Activated CD8-positive, alpha-beta memory T cell treated with anti-CD3 and anti-CD28 coated beads for 36 hours (primary cell): ENCODE results near the gene FKRP. TPM values are rescaled to one million over a fixed set of nuclear protein-coding genes. Genes with fewer than 3 reads are reported as not detected.

Experiments used
- CTCF ChIA-PET: fragments of 350-600 bp; sonication (Branson Sonifier 250); formaldehyde crosslinking; loops from one replicate; lab custom pipeline; 2021; ENCODE audit warnings: antibody characterized with exemption; lab: Charles Lee
- POLR2A ChIA-PET: fragments of 350-600 bp; sonication (Branson Sonifier 250); formaldehyde crosslinking; loops from one replicate; lab custom pipeline; 2021; ENCODE audit warnings: antibody characterized with exemption; lab: Charles Lee
- total RNA-seq, 2 experiments: library from RNA; stranded (reverse); gene quantifications; one replicate each; pipeline ENCODE4 v1.2.3, GENCODE V29; 2021

FKRP gene
- total RNA-seq, 2 experiments from 2014 or later: 17.8 to 18.9 TPM

GRCh38 chr19:46727757-46728156 lies 18.1 kb upstream of the FKRP start:
- CTCF ChIA-PET: interaction anchor here (0.8 to 5.0 kb wide), 16 partner anchors 10 to 206 kb away, joined by 3 to 58 read pairs (median 5); partner anchors contain the start of genes DACT3, FKRP and PTGIR
- POLR2A ChIA-PET: interaction anchor here (1.4 kb wide), 1 partner anchor 14 kb away, joined by 7 read pairs; no protein-coding TSS in a partner anchor

DNA sequence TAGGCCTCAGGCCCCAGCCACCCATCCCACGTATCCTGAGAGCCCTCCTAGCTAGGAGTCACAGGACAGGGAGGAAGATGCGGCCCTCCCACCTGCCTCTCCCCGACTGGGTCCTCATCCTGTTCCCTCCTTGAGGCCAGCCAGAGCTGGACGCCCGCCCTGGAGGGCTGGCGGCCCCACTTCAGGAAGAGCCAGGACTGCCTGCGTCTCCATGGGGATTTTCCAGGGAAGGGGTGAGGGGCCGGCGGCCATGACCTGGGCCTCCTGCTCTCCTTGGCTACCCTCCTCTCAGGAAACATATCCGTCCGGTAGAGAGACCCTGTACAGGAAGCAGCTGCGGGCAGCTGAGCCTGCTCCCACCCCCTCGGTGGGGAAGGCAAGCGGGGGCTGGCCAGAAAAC lies 17.6 kb upstream of the FKRP start:
- ChIA-PET POLR2A (interaction anchor here (1.4 kb wide), 1 partner anchor 15 kb away, joined by 7 read pairs; no protein-coding TSS in a partner anchor), CTCF (interaction anchor here (0.6 to 5.0 kb wide), 26 partner anchors 9 to 206 kb away, joined by 3 to 58 read pairs (median 4); partner anchors contain the start of genes DACT3, FKRP and PTGIR)

DNA sequence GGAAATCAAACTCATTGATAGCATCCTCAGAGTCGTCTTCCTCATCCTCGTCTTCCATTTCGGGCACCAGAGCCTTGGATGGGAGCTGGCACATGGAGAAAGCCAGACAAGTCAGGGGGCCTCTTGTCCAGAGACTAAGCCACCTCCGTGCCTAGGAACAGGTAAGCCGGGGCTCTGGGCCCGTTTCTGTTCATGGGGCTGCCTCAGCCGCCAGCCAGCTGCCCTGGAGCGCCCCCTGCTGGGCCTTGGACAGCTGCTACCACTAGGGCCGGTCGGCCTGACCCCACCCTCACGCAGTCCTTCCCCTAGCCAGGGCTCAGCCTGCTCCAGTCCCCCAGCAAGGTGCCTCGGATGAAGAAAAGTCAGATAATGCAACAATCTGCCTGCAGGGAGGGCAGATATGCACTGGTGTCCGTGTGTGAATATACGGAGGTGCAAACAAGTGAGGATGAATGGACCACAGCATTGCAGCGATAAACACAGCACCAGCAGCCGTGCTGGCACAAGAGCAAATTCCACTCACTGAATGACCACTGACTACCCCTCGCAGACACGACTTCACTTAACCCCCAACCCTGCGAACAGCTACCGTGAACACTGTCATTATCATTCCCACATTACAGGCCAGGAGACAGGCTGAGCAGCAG lies 17.0 kb upstream of the FKRP start:
- POLR2A ChIA-PET: interaction anchor here (1.4 kb wide), 1 partner anchor 15 kb away, joined by 7 read pairs; no protein-coding TSS in a partner anchor

GRCh38 chr19:46729696-46730095 lies 16.2 kb upstream of the FKRP start:
- ChIA-PET POLR2A (no interaction called here), CTCF (interaction anchor here (0.9 to 5.0 kb wide), 15 partner anchors 8 to 200 kb away, joined by 3 to 58 read pairs (median 5); partner anchors contain the start of genes DACT3 and FKRP)

More for the DNA sequence above, 17.0 kb upstream of the FKRP start:
- CTCF ChIA-PET: interaction anchor here (0.6 to 5.0 kb wide), 30 partner anchors 9 to 504 kb away, joined by 3 to 58 read pairs (median 4); partner anchors contain the start of genes DACT3, FKRP and PTGIR

DNA sequence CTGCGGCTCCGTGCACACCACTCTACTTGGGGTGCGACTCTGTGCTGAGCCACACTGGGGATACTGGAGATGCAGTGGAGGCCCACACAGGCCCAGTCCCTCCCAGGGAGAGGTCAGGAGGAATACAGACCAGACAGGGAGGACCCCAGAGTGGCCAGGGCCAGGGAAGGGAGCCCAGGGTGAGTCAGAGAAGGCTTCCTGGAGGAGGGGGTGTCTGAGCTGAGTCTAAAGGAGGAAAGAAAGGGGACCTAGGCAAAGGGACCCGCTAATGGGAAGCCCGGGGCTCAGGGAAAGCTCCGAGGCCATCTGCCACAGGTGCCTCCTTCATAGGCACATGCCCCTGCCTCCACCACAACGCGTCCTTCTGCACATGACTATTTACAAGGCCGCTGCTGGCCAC lies 15.7 kb upstream of the FKRP start:
- ChIA-PET POLR2A (no interaction called here), CTCF (interaction anchor here (2.2 to 5.0 kb wide), 5 partner anchors 12 to 69 kb away, joined by 5 to 58 read pairs (median 10); partner anchors contain the start of genes DACT3 and FKRP)

- ChIA-PET CTCF (interaction anchor here (1.1 to 5.0 kb wide), 4 partner anchors 12 to 26 kb away, joined by 3 to 58 read pairs (median 5); no protein-coding TSS in a partner anchor), POLR2A (interaction anchor here (0.6 kb wide), 1 partner anchor 190 kb away, joined by 4 read pairs; no protein-coding TSS in a partner anchor)
Measured at GRCh38 chr19:46730595-46730994, 15.3 kb upstream of the FKRP start.

DNA sequence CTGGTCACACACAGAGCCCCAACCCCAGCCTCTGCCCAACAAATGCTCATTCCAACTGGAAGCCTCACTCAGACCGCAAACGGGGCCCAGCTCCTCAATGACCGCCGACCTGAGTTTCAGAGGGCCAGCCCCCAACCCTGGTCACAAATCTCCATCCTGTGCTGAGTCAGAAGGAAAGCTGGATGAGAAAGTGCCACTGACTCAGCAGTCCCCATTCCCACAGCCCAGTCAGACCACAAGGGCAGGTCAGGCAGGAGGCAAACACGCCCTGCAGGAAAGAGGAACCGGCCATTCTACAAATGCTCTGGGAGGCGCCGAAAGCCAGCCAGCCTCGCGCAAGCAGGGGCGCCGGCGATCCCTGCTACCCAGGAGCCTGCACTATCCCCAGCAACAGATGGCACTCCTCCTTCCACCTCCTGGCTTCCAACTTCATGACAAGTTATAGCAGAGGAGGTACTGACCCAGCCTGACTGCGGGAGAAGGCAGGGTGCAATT lies 14.8 kb upstream of the FKRP start:
- CTCF ChIA-PET: interaction anchor here (1.1 to 5.0 kb wide), 4 partner anchors 13 to 27 kb away, joined by 3 to 58 read pairs (median 5); no protein-coding TSS in a partner anchor
- POLR2A ChIA-PET: interaction anchor here (0.6 kb wide), 1 partner anchor 191 kb away, joined by 4 read pairs; no protein-coding TSS in a partner anchor

GRCh38 chr19:46731584-46731983 lies 14.3 kb upstream of the FKRP start:
- ChIA-PET POLR2A (interaction anchor here (0.6 kb wide), 1 partner anchor 25 kb away, joined by 3 read pairs; no protein-coding TSS in a partner anchor), CTCF (interaction anchor here (1.1 to 5.0 kb wide), 3 partner anchors 13 to 27 kb away, joined by 3 to 58 read pairs (median 3); no protein-coding TSS in a partner anchor)

GRCh38 chr19:46732172-46732938 lies 13.5 kb upstream of the FKRP start:
- ChIA-PET POLR2A (interaction anchor here (0.6 kb wide), 1 partner anchor 26 kb away, joined by 3 read pairs; no protein-coding TSS in a partner anchor), CTCF (no interaction called here)

GRCh38 chr19:46732966-46733689 lies 12.7 kb upstream of the FKRP start:
- ChIA-PET POLR2A (no interaction called here), CTCF (no interaction called here)

GRCh38 chr19:46733690-46734292 lies 12.1 kb upstream of the FKRP start:
- CTCF ChIA-PET: no interaction called here

DNA sequence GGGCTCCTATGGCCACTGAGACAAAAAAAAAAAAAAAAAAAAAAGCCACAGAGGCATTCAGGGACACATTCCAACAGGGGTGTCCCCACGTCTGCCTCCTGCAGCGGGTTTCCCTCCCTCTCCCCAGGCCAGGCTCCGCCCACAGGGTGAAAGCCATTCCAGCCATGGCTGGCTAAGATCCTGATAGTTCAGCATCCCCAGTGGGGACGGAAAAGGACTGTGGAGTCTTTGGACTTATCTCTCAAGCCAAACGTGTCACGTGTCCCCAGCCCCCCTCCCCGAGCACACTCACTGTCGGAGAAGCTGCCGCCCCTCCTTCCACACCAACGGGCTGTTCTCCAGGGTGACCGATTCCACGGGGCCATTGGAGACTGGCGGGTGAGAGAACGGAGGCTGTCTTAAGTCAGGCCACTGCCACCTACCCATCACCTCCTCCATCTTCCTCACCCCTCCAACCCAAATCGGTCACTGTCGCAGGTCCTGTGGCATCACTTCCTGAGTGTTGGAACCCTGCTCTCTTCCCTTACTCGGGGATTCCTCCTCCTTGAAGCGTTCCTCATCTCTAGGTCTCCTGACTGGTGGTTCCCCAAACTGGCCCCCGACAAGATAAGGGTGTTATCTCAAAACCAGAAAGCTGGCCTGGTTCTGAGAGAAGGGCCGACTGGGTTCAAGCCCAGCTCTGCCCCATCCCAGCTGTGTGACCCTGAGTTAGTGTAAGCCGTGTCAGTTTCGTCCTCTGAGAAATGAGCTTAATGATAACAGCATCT lies 9.1 kb upstream of the FKRP start:
- CTCF ChIA-PET: interaction anchor here (0.6 to 1.6 kb wide), 5 partner anchors 8 to 124 kb away, joined by 3 to 6 read pairs (median 4); no protein-coding TSS in a partner anchor
- POLR2A ChIA-PET: interaction anchor here (1.6 kb wide), 1 partner anchor 9 kb away, joined by 4 read pairs; the partner anchor contains the start of gene FKRP

More at GRCh38 chr19:46733690-46734292, 12.1 kb upstream of the FKRP start:
- POLR2A ChIA-PET: no interaction called here

- POLR2A ChIA-PET: no interaction called here
- CTCF ChIA-PET: interaction anchor here (0.6 to 1.6 kb wide), 4 partner anchors 9 to 103 kb away, joined by 3 to 6 read pairs (median 4); no protein-coding TSS in a partner anchor
Measured at GRCh38 chr19:46737298-46737654, 8.6 kb upstream of the FKRP start.

DNA sequence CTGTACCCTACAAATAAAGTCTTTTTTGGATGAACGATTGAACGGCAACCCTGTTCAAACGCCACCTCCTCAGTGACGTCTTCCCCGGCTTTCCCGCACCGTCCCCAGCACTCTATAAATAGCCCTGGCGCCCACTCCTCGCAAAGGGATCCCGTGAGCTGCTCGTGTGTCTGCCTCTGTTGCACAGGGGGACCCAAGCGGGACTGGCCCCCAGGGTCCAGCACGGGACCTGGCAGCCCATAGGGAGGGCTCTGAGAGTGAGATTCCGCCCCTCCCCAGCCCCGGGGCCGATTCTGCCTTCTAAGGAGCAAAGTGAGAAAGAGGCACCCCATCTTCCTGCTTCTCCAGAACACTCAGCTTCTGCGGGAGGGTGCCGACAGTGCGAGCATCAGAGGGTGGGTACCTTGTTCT lies 8.1 kb upstream of the FKRP start:
- POLR2A ChIA-PET: no interaction called here
- CTCF ChIA-PET: interaction anchor here (1.1 to 1.6 kb wide), 3 partner anchors 9 to 33 kb away, joined by 3 to 6 read pairs (median 4); no protein-coding TSS in a partner anchor

DNA sequence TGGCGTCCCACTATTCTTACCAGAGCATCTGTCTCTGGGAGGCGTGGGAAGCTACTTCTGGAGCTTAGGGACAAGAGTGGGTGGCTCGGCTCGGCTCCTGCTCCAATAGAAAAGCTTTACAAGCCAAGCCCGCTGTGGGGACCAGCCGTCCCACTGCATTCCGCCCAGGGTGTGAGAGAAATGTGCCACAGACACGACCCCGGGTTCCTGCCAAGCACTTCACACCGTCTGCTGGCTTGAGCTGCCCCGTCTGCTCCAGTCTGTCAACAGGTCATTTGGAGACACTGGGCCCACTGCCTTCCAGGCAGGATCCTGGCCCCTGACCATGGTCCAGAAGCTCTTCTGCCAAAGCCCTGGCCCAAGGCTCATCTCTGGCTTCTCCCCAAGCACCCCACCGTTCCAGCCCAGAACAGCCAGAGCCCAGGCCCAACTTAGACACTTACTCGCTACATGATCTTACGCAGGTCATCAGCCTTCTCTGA lies 6.5 kb upstream of the FKRP start:
- CTCF ChIA-PET: interaction anchor here (0.7 kb wide), 1 partner anchor 88 kb away, joined by 3 read pairs; no protein-coding TSS in a partner anchor
- POLR2A ChIA-PET: no interaction called here

GRCh38 chr19:46741447-46741846 lies 4.4 kb upstream of the FKRP start:
- ChIA-PET POLR2A (interaction anchor here (0.6 kb wide), 2 partner anchors 60 to 217 kb away, joined by 3 to 5 read pairs; no protein-coding TSS in a partner anchor), CTCF (interaction anchor here (0.6 to 2.1 kb wide), 8 partner anchors 9 to 98 kb away, joined by 3 to 10 read pairs (median 4); no protein-coding TSS in a partner anchor)
